ENCODE data around the gene C21orf58.
"Not testable (repeated sequence)": the region's sequence is repeated elsewhere in the genome, so short reads cannot be mapped to it uniquely, and the experiment has no call there.

The C21orf58 gene

DNA sequence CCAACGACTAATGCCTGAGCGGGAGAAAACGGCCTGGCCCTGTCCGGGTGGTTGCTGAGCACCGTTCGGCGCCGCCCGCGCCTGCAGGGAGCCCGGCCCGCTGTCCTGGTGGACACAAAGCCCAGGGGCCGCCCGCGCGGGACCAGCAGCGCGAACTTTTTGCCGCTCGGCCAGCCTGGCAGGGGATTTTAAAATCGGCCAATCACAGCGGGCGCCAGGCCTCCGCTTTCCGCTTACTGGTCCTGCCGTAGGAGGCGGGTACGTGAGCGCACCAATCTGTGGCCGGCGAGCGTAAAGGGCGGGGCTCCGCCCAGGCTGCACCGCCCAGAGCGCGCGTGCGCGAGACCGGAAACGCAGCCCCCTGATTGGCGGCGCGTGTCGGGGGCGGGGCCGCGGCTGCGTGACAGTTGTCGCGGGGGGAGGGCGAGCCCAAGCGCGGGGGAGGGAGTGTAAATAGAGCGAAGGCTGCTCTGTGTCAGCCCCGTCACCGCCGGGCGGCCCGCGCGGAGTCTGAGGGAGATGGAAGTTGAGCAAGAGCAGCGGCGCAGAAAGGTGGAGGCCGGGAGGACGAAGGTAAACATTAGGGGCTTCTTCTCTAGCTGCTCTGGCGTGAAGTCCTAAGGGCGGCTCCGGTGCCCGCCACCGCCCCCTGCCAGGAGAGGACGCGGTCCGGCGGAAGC, at the start of gene C21orf58, which contains the start of gene PCNT:
C21orf58 (minus strand) TSS at position 161 of the 680 bp plus-strand sequence. CDS start 1,132 bp downstream, outside the sequence.
PCNT (plus strand) TSS at position 447 of the 680 bp plus-strand sequence; CDS start at position 520, 73 bp downstream.
- Histone ChIP-seq H3K9me3 (ENCODE audit: control insufficient read depth, insufficient read depth, low read length) (no peaks in the 10 kb centered on the region), H3K4me1 (ENCODE audit: control insufficient read depth, insufficient read depth, low read length) (peaks cover 4% of the 10 kb centered on the region), H3K36me3 (ENCODE audit: control insufficient read depth, insufficient read depth, low read length) (no peaks in the 10 kb centered on the region), H3K27me3 (ENCODE audit: control insufficient read depth, insufficient read depth, low read length) (no peaks in the 10 kb centered on the region), H3K27ac (ENCODE audit: low read length) (no peak within 1 kb of the TSS), H3K4me3 (ENCODE audit: low read length) (peak within 1 kb of the TSS; percentile 95)
- WGBS (ENCODE audit: insufficient coverage, insufficient read length): no CpG with 5 or more reads among the region's 76 CpGs
- peak; percentile 94 for DNase-seq (ENCODE audit: low read depth, low spot score)

DNA sequence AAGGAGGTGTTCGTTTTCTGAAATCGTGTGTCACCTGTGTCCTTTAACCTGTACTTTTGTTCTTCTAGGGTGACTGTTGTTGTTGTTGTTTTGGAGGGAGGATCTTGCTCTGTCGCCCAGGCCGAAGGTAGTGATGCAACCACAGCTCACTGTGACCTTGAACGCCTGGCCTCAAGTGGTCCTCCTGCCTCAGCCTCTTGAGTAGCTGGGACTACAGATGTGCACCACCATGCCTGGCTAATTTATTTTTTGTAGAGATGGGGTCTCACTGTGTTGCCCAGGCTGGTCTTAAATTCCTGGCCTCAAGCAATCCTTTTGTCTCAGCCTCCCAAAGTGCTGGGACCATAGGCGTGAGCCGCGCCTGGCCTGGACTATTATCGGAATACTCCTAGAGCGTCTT, 49.3 kb upstream of the C21orf58 start:
- not testable (repeated sequence) for H3K27me3 ChIP-seq (ENCODE audit: control insufficient read depth, insufficient read depth, low read length); H3K36me3 ChIP-seq (ENCODE audit: control insufficient read depth, insufficient read depth, low read length); DNase-seq (ENCODE audit: low read depth, low spot score); H3K9me3 ChIP-seq (ENCODE audit: control insufficient read depth, insufficient read depth, low read length); H3K27ac ChIP-seq (ENCODE audit: low read length); H3K4me1 ChIP-seq (ENCODE audit: control insufficient read depth, insufficient read depth, low read length); H3K4me3 ChIP-seq (ENCODE audit: low read length)
- WGBS (ENCODE audit: insufficient coverage, insufficient read length): no CpG with 5 or more reads among the region's 10 CpGs

DNA sequence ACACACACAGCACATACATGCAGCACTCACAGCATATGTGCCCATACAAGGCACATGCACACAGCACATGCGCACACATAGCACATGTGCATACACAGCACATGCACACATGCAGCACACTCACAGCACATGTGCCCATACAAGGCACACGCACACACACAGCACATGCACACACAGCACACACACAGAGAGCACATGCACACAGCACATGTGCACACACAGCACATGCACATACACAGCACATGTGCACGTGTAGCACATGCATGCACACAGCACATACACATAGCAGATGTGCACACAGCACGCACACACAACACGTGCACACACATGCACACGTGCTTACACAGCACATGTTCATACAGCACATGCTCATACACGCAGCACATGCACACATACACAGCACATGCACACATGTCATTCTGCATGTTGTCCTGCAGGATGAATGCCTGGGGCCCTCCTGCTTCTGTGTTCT, 48.4 kb upstream of the C21orf58 start:
- Histone ChIP-seq H3K9me3 (ENCODE audit: control insufficient read depth, insufficient read depth, low read length) (no peaks in the 10 kb centered on the region), H3K4me3 (ENCODE audit: low read length) (no peak overlapping the region), H3K4me1 (ENCODE audit: control insufficient read depth, insufficient read depth, low read length) (no peaks in the 10 kb centered on the region), H3K27ac (ENCODE audit: low read length) (no peak overlapping the region), H3K36me3 (ENCODE audit: control insufficient read depth, insufficient read depth, low read length) (peaks cover 7% of the 10 kb centered on the region), H3K27me3 (ENCODE audit: control insufficient read depth, insufficient read depth, low read length) (no peaks in the 10 kb centered on the region)
- no CpG with 5 or more reads among the region's 7 CpGs for WGBS (ENCODE audit: insufficient coverage, insufficient read length)
- DNase-seq (ENCODE audit: low read depth, low spot score): no peak

DNA sequence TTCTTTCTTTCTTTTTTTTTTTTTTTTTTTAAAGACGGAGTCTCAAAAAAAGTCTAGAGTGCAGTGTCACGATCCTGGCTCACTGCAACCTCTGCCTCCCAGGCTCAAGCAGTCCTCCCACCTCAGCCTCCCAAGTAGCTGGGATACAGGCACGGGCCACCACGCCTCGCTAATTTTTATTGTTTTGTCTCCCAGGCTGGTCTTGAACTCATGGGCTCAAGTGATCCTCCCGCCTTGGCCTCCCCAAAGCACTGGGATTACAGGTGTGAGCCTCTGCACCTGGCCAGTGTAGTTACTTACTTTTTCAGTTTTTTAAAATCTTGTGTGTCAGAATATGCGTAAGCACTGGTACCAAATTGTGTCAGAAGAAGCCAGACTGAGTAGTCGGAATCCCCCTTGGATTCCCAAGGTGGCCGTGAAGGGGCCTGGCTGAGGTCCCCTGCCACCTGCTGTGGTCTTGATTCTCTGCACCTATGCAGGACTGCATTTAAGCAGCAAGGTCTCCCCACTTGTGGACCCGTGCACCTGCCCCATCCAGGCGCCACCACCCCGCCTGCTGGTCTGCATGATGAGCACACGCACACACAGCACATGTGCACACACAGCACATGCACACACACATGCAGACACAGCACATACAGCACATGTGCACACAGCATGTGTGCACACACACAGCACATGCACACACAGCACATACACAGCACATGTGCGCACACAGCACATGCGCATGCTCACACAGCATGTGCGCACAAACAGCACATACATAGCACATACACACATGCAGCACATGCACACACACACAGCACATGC, 47.7 kb upstream of the C21orf58 start:
- Histone ChIP-seq H3K9me3 (ENCODE audit: control insufficient read depth, insufficient read depth, low read length) (no peaks in the 10 kb centered on the region), H3K4me1 (ENCODE audit: control insufficient read depth, insufficient read depth, low read length) (no peaks in the 10 kb centered on the region), H3K27me3 (ENCODE audit: control insufficient read depth, insufficient read depth, low read length) (no peaks in the 10 kb centered on the region), H3K27ac (ENCODE audit: low read length) (no peak overlapping the region), H3K36me3 (ENCODE audit: control insufficient read depth, insufficient read depth, low read length) (peaks cover 13% of the 10 kb centered on the region), H3K4me3 (ENCODE audit: low read length) (no peak overlapping the region)
- WGBS (ENCODE audit: insufficient coverage, insufficient read length): no CpG with 5 or more reads among the region's 16 CpGs
- DNase-seq (ENCODE audit: low read depth, low spot score): no peak

DNA sequence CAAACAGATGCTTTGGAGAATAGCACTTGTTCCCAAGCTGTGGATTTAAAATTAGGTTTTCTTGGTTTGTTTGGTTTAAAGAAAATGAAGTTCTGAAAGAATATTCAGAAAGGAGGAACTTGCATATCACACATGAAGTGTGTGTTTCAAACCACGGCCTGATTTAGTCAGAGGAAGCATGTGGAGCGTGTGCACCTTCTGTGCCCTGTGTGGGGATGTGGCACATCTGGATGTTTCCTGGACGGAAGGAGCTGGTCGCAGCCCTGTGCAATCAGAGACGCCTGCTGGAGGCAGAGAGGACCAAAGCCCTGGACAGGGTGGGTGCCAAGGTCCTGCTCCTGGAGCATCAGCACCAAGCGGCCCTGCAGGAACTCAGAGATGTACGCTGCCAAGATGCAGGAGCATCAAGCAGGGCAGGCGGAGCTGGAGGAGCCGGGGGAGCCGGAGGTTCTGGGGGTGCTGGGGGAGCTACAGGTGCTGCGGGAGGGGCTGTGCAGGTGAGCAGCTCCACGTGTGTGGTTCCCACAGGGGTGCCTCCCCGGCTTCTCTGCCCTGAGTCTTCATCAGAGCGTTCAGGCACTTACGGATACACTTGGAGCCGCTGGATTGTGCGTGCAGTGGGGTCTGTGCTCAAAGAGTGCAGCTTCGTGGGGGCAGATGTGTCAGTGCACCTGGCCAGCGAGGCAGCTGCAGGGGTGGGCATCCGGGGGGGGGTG, 46.0 kb upstream of the C21orf58 start:
- Histone ChIP-seq H3K4me1 (ENCODE audit: control insufficient read depth, insufficient read depth, low read length) (no peaks in the 10 kb centered on the region), H3K27me3 (ENCODE audit: control insufficient read depth, insufficient read depth, low read length) (no peaks in the 10 kb centered on the region), H3K36me3 (ENCODE audit: control insufficient read depth, insufficient read depth, low read length) (peaks cover 22% of the 10 kb centered on the region), H3K4me3 (ENCODE audit: low read length) (no peak overlapping the region), H3K27ac (ENCODE audit: low read length) (no peak overlapping the region), H3K9me3 (ENCODE audit: control insufficient read depth, insufficient read depth, low read length) (no peaks in the 10 kb centered on the region)
- WGBS (ENCODE audit: insufficient coverage, insufficient read length): no CpG with 5 or more reads among the region's 20 CpGs
- no peak for DNase-seq (ENCODE audit: low read depth, low spot score)

- no CpG with 5 or more reads among the region's 11 CpGs for WGBS (ENCODE audit: insufficient coverage, insufficient read length)
- H3K27ac ChIP-seq (ENCODE audit: low read length): no peak overlapping the region
- no peak overlapping the region for H3K4me3 ChIP-seq (ENCODE audit: low read length)
- no peak for DNase-seq (ENCODE audit: low read depth, low spot score)
- H3K9me3 ChIP-seq (ENCODE audit: control insufficient read depth, insufficient read depth, low read length): no peaks in the 10 kb centered on the region
- no peaks in the 10 kb centered on the region for H3K4me1 ChIP-seq (ENCODE audit: control insufficient read depth, insufficient read depth, low read length)
- H3K36me3 ChIP-seq (ENCODE audit: control insufficient read depth, insufficient read depth, low read length): peaks cover 26% of the 10 kb centered on the region
- no peaks in the 10 kb centered on the region for H3K27me3 ChIP-seq (ENCODE audit: control insufficient read depth, insufficient read depth, low read length)
Measured at GRCh38 chr21:46368533-46369285, 45.0 kb upstream of the C21orf58 start.

DNA sequence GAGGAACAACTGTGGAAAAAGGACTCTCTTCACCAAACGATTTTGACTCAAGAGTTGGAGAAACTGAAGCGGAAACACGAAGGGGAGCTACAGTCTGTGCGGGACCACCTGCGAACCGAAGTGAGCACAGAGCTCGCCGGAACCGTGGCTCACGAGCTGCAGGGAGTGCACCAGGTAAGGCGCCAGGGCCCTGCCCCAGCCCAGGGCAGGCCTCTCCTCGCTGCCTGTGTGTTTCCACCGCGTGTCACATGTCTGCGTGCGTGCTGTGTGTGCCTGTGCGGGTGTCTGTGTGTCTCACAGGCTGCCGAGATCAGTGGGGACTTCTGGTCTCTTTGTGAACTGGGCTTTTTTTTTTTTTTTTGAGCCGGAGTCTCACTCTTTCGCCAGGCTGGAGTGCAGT, 43.3 kb upstream of the C21orf58 start:
- Histone ChIP-seq H3K27ac (ENCODE audit: low read length) (no peak overlapping the region), H3K4me1 (ENCODE audit: control insufficient read depth, insufficient read depth, low read length) (no peaks in the 10 kb centered on the region), H3K27me3 (ENCODE audit: control insufficient read depth, insufficient read depth, low read length) (no peaks in the 10 kb centered on the region), H3K9me3 (ENCODE audit: control insufficient read depth, insufficient read depth, low read length) (no peaks in the 10 kb centered on the region), H3K36me3 (ENCODE audit: control insufficient read depth, insufficient read depth, low read length) (peaks cover 27% of the 10 kb centered on the region), H3K4me3 (ENCODE audit: low read length) (no peak overlapping the region)
- no CpG with 5 or more reads among the region's 20 CpGs for WGBS (ENCODE audit: insufficient coverage, insufficient read length)
- no peak for DNase-seq (ENCODE audit: low read depth, low spot score)

DNA sequence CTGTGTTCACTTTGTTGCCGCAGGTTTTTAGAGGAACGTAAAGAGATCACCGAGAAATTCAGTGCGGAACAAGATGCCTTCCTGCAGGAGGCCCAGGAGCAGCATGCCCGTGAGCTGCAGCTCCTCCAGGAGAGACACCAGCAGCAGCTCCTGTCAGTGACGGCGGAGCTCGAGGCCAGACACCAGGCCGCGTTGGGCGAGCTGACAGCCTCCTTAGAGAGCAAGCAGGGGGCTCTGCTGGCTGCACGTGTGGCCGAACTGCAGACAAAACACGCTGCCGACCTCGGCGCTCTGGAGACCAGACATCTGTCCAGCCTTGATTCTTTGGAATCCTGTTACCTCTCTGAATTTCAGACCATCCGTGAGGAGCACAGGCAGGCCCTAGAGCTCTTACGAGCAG, 42.9 kb upstream of the C21orf58 start:
- Histone ChIP-seq H3K27ac (ENCODE audit: low read length) (no peak overlapping the region), H3K27me3 (ENCODE audit: control insufficient read depth, insufficient read depth, low read length) (no peaks in the 10 kb centered on the region), H3K4me1 (ENCODE audit: control insufficient read depth, insufficient read depth, low read length) (no peaks in the 10 kb centered on the region), H3K9me3 (ENCODE audit: control insufficient read depth, insufficient read depth, low read length) (no peaks in the 10 kb centered on the region), H3K36me3 (ENCODE audit: control insufficient read depth, insufficient read depth, low read length) (peaks cover 23% of the 10 kb centered on the region), H3K4me3 (ENCODE audit: low read length) (no peak overlapping the region)
- WGBS (ENCODE audit: insufficient coverage, insufficient read length): no CpG with 5 or more reads among the region's 19 CpGs
- DNase-seq (ENCODE audit: low read depth, low spot score): no peak

- no peaks in the 10 kb centered on the region for H3K4me1 ChIP-seq (ENCODE audit: control insufficient read depth, insufficient read depth, low read length)
- no peaks in the 10 kb centered on the region for H3K27me3 ChIP-seq (ENCODE audit: control insufficient read depth, insufficient read depth, low read length)
- H3K27ac ChIP-seq (ENCODE audit: low read length): no peak overlapping the region
- no peaks in the 10 kb centered on the region for H3K9me3 ChIP-seq (ENCODE audit: control insufficient read depth, insufficient read depth, low read length)
- H3K36me3 ChIP-seq (ENCODE audit: control insufficient read depth, insufficient read depth, low read length): peaks cover 22% of the 10 kb centered on the region
- DNase-seq (ENCODE audit: low read depth, low spot score): no peak
- WGBS (ENCODE audit: insufficient coverage, insufficient read length): no CpG with 5 or more reads among the region's 11 CpGs
- no peak overlapping the region for H3K4me3 ChIP-seq (ENCODE audit: low read length)
Measured at GRCh38 chr21:46366091-46366490, 42.4 kb upstream of the C21orf58 start.

DNA sequence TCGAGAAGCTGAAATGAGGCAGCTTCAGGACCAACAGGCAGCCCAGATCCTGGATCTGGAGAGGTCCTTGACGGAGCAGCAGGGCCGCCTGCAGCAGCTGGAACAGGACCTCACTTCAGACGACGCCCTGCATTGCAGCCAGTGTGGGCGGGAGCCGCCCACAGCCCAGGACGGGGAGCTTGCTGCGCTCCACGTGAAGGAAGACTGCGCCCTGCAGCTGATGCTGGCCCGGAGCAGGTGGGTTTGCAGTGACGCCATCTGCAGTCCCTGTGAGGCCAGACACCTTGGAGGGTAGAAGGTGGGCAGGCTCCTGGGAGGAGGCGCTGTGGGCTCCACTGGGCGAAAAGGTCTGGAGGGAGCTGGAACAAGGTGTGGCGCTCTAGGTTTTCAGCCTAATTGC, 40.0 kb upstream of the C21orf58 start:
- H3K27me3 ChIP-seq (ENCODE audit: control insufficient read depth, insufficient read depth, low read length): no peaks in the 10 kb centered on the region
- peaks cover 22% of the 10 kb centered on the region for H3K36me3 ChIP-seq (ENCODE audit: control insufficient read depth, insufficient read depth, low read length)
- no peak for DNase-seq (ENCODE audit: low read depth, low spot score)
- no peak overlapping the region for H3K4me3 ChIP-seq (ENCODE audit: low read length)
- H3K27ac ChIP-seq (ENCODE audit: low read length): no peak overlapping the region
- no peaks in the 10 kb centered on the region for H3K9me3 ChIP-seq (ENCODE audit: control insufficient read depth, insufficient read depth, low read length)
- no peaks in the 10 kb centered on the region for H3K4me1 ChIP-seq (ENCODE audit: control insufficient read depth, insufficient read depth, low read length)
- no CpG with 5 or more reads among the region's 16 CpGs for WGBS (ENCODE audit: insufficient coverage, insufficient read length)

Measured in iPS DF 6.9 (cell line).